Measurements from ENCODE around the gene OSCAR. TPM values are rescaled to one million over a fixed set of nuclear protein-coding genes. Genes with fewer than 3 reads are reported as not detected.

The OSCAR gene
- total and polyA plus RNA-seq, 10 of the 15 experiments (the other 5 are each of a cell fraction or from before 2014, with no cell fraction given) = 0.08 to 0.27 (median 0.10) TPM; not detected in 7

DNA sequence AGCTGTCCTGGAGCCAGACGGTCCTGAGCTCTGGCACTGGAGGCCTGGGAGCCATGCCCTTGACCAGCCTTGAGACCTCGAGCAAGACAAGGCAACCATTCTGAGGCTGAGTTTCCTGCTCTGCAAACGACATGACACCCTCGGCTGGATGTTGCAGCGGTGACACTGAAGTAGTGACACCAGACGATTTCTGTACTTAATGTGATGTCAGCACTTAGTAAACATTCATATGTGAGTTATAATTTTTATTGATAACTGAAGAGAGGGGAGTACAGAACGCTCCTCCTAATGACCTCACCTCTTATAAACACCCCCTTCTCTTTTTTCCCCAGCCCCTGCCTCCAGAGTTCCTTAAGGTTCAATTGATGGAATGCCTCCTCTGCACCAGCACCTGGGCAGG lies 7.9 kb upstream of the OSCAR start:
- Histone ChIP-seq H3K27me3 (replicated peaks in 1 of 2; ENCODE audit: control insufficient read depth in 2 of 2, insufficient read depth in 2 of 2, low read length in 1 of 2) (no peaks in the 10 kb centered on the region), H2AFZ (ENCODE audit: control insufficient read depth, low read depth, low read length) (no peak overlapping the region), H3K27ac (ENCODE audit: control insufficient read depth, insufficient read depth) (no peak overlapping the region), H3K36me3 (ENCODE audit: control insufficient read depth in 2 of 2, insufficient read depth in 2 of 2, low read length in 1 of 2) (peaks cover 16 to 17% of the 10 kb centered on the region in 2 experiments; a peak in 3 of 4 replicates), H4K20me1 (ENCODE audit: control insufficient read depth, insufficient read depth) (no peaks in the 10 kb centered on the region; the same call in 1 of the 2 replicates), H3K79me2 (ENCODE audit: control insufficient read depth, insufficient read depth, low read length) (peaks cover 2% of the 10 kb centered on the region; the same call in 1 of the 2 replicates), H3K4me1 (ENCODE audit: control insufficient read depth, insufficient read depth, low read length) (no peaks in the 10 kb centered on the region), H3K4me2 (ENCODE audit: control insufficient read depth, insufficient read depth) (no peak overlapping the region), H3K9me3 (replicated peaks; ENCODE audit: control insufficient read depth, insufficient read depth, low read length) (no peaks in the 10 kb centered on the region), H3K4me3 (no peak overlapping the region), H3K9ac (ENCODE audit: control insufficient read depth, insufficient read depth, low read length) (no peak overlapping the region)
- POLR2A ChIA-PET = no interaction called here
- SMC1A ChIA-PET (ENCODE audit: uncharacterized antibody, unreplicated experiment) = no interaction called here
- intact Hi-C loops (cut with micrococcal nuclease; ENCODE audit: unreplicated experiment) = loop anchor here (10.0 kb wide), 2 partner anchors 584 to 1004 kb away; partner anchors contain the start of gene ZNF160
- no peak for FAIRE-seq
- RAD21 ChIA-PET (ENCODE audit: unreplicated experiment) = no interaction called here
- CTCF ChIA-PET = no interaction called here
- no peak for DNase-seq (ENCODE audit: low read depth, low spot score)
- in situ Hi-C loops (cut with MboI) = no loop called here
- TF ChIP-seq RAD21 (IDR thresholded peaks at IDR 0.05; ENCODE audit: insufficient read depth, low read depth, low read length) (no peak), JUND (IDR thresholded peaks at IDR 0.05; ENCODE audit: low read depth, low read length) (no peak), BRCA1 (IDR thresholded peaks at IDR 0.05; ENCODE audit: low read depth, low read length) (no peak), DPF2 (IDR thresholded peaks at IDR 0.05) (no peak), SMAD5 (IDR thresholded peaks at IDR 0.05; ENCODE audit: low read depth) (no peak), NRF1 (conservative IDR thresholded peaks at IDR 0.05; ENCODE audit: low read depth, low read length) (no peak), MTA2 (IDR thresholded peaks at IDR 0.05; ENCODE audit: low read depth) (no peak), SMAD1 (IDR thresholded peaks at IDR 0.05; ENCODE audit: low read depth, partially characterized antibody) (no peak), MEF2A (IDR thresholded peaks at IDR 0.05; ENCODE audit: insufficient read depth, low read depth, low read length) (no peak), BMI1 (IDR thresholded peaks at IDR 0.05; ENCODE audit: borderline replicate concordance) (no peak), EGR1 (IDR thresholded peaks at IDR 0.05; ENCODE audit: borderline replicate concordance in 1 of 2, low read depth in 2 of 2, low read length in 2 of 2) (no peak)
- no peak for ATAC-seq
- BruUV-seq (replicated peaks) = no TSS peak
- 77% methylated on average over 7 of the region's 7 CpGs for WGBS (ENCODE audit: insufficient coverage, insufficient replicate concordance, low lambda C conversion rate, missing lambda C conversion rate)
